ENCODE results near the gene CCSER1. TPM values are rescaled to one million over a fixed set of nuclear protein-coding genes. Genes with fewer than 3 reads are reported as not detected.

CCSER1 gene
- total RNA-seq, 4 donors from 2014 or later, result 27.5 to 66.5 (median 54.3) TPM

DNA sequence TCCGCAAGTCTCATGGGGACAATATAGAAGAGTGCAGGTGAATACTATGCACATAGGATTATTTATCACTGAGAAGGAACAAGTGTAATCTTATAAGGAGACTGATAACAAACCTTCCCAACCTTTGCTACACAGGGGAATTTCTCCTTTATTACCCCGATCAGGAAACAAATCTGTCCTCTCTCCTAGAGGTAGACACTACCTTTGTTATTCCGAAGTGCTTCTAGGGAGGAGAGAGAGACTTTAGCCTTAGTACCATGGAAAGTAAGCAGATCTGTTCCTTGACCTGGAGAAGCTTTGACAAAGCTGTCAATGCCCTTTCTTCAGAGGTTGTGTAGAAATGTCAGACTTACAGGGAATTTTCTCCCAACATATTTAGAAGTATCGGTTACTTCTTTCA, 475.5 kb downstream of the CCSER1 start:
- no peaks in the 10 kb centered on the region for H3K9me3 ChIP-seq
- no peak for DNase-seq
- no peaks in the 10 kb centered on the region for H3K27me3 ChIP-seq
- H3K27ac ChIP-seq, result peak overlapping the region in 2 of 4 donors; percentile 49 to 53
- no peak overlapping the region for H3K4me3 ChIP-seq
- peaks cover 0 to 6% (median 0%) of the 10 kb centered on the region in 4 donors for H3K4me1 ChIP-seq
- no peaks in the 10 kb centered on the region for H3K36me3 ChIP-seq
- no peak for TF ChIP-seq POLR2A (IDR thresholded peaks at IDR 0.05)
- TF ChIP-seq, protein P1, sequence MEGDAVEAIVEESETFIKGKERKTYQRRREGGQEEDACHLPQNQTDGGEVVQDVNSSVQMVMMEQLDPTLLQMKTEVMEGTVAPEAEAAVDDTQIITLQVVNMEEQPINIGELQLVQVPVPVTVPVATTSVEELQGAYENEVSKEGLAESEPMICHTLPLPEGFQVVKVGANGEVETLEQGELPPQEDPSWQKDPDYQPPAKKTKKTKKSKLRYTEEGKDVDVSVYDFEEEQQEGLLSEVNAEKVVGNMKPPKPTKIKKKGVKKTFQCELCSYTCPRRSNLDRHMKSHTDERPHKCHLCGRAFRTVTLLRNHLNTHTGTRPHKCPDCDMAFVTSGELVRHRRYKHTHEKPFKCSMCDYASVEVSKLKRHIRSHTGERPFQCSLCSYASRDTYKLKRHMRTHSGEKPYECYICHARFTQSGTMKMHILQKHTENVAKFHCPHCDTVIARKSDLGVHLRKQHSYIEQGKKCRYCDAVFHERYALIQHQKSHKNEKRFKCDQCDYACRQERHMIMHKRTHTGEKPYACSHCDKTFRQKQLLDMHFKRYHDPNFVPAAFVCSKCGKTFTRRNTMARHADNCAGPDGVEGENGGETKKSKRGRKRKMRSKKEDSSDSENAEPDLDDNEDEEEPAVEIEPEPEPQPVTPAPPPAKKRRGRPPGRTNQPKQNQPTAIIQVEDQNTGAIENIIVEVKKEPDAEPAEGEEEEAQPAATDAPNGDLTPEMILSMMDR (IDR thresholded peaks at IDR 0.05), result no peak

DNA sequence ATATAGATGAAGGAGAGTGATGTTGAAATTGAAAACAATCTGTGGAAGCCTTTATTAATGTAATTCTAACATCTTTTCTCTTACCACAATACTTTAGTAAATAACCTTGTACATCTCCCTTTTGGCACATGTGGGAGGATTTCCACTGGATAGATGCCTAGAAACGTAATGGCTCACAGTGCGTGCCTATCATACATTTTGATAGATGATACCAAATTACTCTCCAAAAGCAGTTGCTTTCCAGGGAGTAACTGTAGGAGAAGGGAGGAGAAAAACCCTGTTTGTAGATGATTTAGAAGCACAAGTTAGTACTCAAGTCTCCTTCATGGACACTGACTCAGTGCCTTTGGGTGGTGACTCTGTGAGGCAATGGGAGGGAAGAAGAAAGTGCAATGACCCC, 476.3 kb downstream of the CCSER1 start:
- no peaks in the 10 kb centered on the region for H3K36me3 ChIP-seq
- H3K4me3 ChIP-seq, result no peak overlapping the region
- peak overlapping the region in 2 of 4 donors; percentile 49 to 53 for H3K27ac ChIP-seq
- H3K4me1 ChIP-seq, result peaks cover 0 to 6% (median 0%) of the 10 kb centered on the region in 4 donors
- no peak for TF ChIP-seq POLR2A (IDR thresholded peaks at IDR 0.05)
- TF ChIP-seq, protein P1 (IDR thresholded peaks at IDR 0.05), result no peak
- no peaks in the 10 kb centered on the region for H3K9me3 ChIP-seq
- H3K27me3 ChIP-seq, result no peaks in the 10 kb centered on the region
- DNase-seq, result no peak

DNA sequence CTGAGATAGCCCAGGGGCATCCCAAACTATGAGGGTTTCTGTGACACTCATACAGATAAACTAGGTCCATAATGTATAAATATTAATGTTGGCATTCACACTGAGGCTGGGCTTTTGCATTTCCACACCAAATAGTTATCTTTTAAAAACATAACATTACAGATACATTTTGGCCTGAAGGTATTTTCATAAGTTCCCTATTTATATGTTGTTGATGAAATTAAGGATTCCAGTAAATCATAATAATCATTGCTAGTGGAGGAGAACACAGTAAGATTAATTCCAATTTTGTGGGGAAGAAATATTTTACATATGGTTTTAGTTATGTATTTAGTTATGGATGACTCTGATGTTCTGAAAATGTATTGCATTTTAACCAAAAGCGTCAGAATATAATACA, 479.6 kb downstream of the CCSER1 start:
- no peaks in the 10 kb centered on the region for H3K27me3 ChIP-seq
- H3K27ac ChIP-seq, result no peak overlapping the region
- no peaks in the 10 kb centered on the region for H3K9me3 ChIP-seq
- no peak overlapping the region for H3K4me3 ChIP-seq
- TF ChIP-seq, protein P1 (IDR thresholded peaks at IDR 0.05), result no peak
- TF ChIP-seq POLR2A (IDR thresholded peaks at IDR 0.05), result no peak
- no peaks in the 10 kb centered on the region for H3K36me3 ChIP-seq
- H3K4me1 ChIP-seq, result peaks cover 0 to 6% (median 0%) of the 10 kb centered on the region in 4 donors
- DNase-seq, result no peak

DNA sequence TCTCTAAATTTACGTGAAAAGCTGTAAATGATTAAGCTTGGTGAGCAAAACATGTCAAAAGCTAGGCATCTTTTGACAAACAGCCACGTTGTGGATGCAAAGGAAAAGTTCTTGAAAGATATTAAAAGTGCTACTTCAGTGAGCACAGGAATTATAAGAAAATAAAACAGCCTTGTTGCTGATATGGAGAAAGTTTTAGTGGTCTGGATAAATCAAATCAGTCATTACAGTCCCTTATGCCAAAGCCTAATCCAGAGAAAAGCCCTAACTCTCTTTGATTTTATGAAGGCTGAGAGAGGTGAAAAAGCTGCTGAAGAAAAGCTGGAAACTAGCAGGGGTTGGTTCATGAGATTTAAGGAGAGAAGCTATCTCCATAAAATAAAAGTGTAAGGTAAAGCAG, 487.2 kb downstream of the CCSER1 start:
- H3K4me3 ChIP-seq, result no peak overlapping the region
- DNase-seq, result no peak
- H3K27ac ChIP-seq, result no peak overlapping the region
- no peaks in the 10 kb centered on the region for H3K27me3 ChIP-seq
- no peaks in the 10 kb centered on the region for H3K9me3 ChIP-seq
- no peaks in the 10 kb centered on the region for H3K36me3 ChIP-seq
- no peaks in the 10 kb centered on the region for H3K4me1 ChIP-seq
- TF ChIP-seq POLR2A (IDR thresholded peaks at IDR 0.05), result no peak

- H3K27me3 ChIP-seq, result no peaks in the 10 kb centered on the region
- no peak overlapping the region for H3K4me3 ChIP-seq
- no peaks in the 10 kb centered on the region for H3K4me1 ChIP-seq
- H3K9me3 ChIP-seq, result no peaks in the 10 kb centered on the region
- no peak for DNase-seq
- H3K36me3 ChIP-seq, result no peaks in the 10 kb centered on the region
- no peak overlapping the region for H3K27ac ChIP-seq
- TF ChIP-seq, protein P1 (IDR thresholded peaks at IDR 0.05), result no peak
- TF ChIP-seq POLR2A (IDR thresholded peaks at IDR 0.05), result no peak
Observed at GRCh38 chr4:90621080-90621479, 493.9 kb downstream of the CCSER1 start.

GRCh38 chr4:90624781-90625180, 497.6 kb downstream of the CCSER1 start:
- no peaks in the 10 kb centered on the region for H3K27me3 ChIP-seq
- no peak for TF ChIP-seq POLR2A (IDR thresholded peaks at IDR 0.05)
- TF ChIP-seq, protein P1 (IDR thresholded peaks at IDR 0.05), result no peak
- no peak for DNase-seq
- H3K27ac ChIP-seq, result no peak overlapping the region
- H3K4me3 ChIP-seq, result no peak overlapping the region
- H3K9me3 ChIP-seq, result no peaks in the 10 kb centered on the region
- no peaks in the 10 kb centered on the region for H3K4me1 ChIP-seq
- H3K36me3 ChIP-seq, result no peaks in the 10 kb centered on the region
